ENCODE measurements around the gene SERP2.

DNA sequence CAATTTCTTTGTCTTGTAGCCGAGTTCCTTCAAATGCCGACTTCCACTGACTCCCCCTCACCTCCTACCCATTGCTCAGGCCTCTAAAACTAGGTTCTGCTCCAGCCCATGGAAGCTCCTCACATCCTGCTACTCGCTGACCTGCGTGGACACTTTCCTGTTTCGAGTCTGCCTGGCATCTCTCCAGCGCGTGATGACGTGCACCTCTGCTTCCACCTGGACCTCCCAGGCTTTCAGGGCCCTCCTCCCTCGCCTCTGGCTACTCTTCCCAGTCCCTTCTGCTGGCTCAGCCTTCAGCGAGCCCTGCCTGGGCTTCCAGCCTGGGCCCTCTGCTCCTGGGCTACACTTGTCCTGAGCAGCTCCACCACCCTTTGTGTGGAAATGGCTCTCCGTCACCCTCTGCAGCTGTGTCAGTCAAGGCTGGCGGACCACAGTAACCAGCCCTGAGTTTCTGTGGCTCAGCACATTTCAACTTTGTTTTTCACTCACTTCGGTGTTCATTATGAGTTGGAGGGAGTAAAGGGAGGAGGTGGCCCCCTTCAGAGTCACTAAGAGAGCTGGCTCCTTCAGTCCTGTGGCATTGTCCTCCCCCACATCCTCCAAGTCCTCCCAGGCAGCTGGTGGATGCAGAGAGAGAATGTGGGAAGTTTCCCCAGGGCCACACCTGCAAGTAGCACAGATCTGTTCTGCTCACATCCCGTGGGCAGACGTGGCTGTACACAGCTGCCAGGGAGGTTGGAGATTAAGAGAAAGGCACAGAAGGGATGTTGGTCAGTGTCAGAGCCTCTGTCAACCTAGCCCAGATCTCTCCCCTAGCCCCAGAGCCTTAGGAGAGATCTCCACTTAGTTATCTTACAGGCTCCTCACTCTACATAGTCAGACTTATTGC is 49.4 kb downstream of the SERP2 start:
- TF ChIP-seq YY1 (IDR thresholded peaks at IDR 0.05; ENCODE audit: insufficient read depth, insufficient read length), result no peak
- no peak for TF ChIP-seq SUZ12 (IDR thresholded peaks at IDR 0.05; ENCODE audit: extremely low read depth, insufficient read depth, insufficient read length)

Data from NT2/D1 (cell line).